ENCODE measurements around the gene DCST1.

Gene DCST1

GRCh38 chr1:155091071-155092051 is 57.7 kb downstream of the DCST1 start:
- DNase-seq (ENCODE audit: low read depth) = peak; percentile 60

DNA sequence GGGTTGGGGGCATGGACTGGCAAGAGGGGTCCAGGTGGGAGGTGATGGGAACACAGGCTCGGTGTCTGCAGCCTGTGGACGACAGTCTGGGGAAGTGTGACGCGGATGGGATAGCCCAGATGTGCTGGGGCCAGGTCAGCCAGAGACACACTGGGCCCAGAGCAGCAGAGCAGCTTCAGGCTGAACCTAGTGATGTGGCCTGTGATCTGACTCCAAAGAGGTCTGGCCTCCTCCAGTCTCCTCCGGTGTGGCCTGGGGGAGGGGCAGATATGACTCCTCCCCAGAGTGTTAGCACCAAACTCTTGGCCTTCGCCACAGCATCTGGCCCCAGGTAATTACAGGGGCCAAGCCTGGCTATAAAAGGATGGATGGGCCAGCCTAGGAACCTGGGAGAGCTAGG is 58.5 kb downstream of the DCST1 start:
- DNase-seq (ENCODE audit: low read depth) = no peak

GRCh38 chr1:155092641-155093040 is 59.0 kb downstream of the DCST1 start:
- no peak for DNase-seq (ENCODE audit: low read depth)

DNA sequence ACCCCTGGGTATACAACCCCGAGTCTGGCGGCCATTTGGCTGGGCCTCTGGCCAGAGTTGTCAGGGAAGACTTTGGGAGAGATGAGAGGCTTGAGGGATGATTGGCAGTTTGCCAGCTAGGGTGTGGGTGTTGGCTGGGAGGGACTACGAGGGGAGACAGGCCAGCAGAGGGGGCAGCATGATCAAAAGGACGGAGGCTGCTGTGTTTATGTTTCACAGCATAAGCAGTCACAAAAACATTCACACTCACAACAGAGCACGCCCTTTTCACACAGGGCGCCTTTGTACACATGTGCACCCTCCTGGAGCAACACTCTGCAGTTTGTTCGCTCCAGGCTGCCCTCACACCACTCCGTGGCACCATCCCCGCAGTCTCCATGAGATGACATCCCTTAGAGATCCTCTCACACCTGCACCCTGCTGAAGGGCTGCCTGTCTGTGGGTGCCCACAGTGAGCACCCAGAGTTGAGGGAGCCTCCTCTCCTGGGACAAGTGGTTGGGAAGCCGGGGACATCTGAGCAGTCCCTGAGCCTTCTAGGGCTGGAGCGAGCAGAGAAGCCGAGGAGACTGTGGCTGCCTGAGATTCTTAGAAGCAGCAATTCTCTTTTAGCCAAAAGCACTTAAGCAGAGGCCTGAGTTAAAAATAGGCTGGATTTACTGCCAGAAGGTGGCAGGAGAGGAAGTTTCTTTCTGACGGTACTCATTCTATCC is 60.4 kb downstream of the DCST1 start:
- DNase-seq (ENCODE audit: low read depth) = no peak

DNA sequence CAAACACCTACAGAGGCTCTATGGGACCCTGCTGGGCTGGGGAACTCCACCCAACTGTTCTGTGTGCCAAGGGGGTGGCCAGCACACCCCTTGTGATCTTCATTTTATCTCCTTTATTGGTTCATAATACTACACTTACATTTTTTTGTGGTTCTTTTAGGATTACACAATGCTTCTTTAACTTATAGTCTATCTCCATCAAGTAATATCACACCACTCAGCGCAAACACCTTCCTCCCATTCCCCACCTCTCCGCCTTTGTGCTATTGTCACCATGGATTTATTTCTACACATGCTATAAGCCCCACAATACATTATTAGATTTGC is 61.0 kb downstream of the DCST1 start:
- DNase-seq (ENCODE audit: low read depth) = no peak

- no peak for DNase-seq (ENCODE audit: low read depth)
These were observed 65.7 kb downstream of the DCST1 start for GRCh38 chr1:155099331-155099730.

Data from T-helper 22 cell (primary cell).